H1 (cell line): ENCODE measurements around the gene AGPAT3. TPM values are rescaled to one million over a fixed set of nuclear protein-coding genes. Genes with fewer than 3 reads are reported as not detected.

Source experiments
- BCL11A ChIP-seq, 2 experiments: IDR thresholded peaks; one replicate each; pipeline ENCODE4 v1.6.1; 2011; ENCODE audit warnings: low read depth in 2 of 2, low read length in 2 of 2, mild to moderate bottlenecking in 2 of 2
- BRCA1 ChIP-seq: IDR thresholded peaks from 2 replicates; pipeline ENCODE4 v1.6.1; 2012; ENCODE audit warnings: low read depth, low read length, improper control_type of control experiment
- CBX5 ChIP-seq: fragments of 300-800, 300-1000 bp; sonication (generic); IDR thresholded peaks from 2 replicates; pipeline ENCODE4 v1.7.1; 2016; ENCODE audit warnings: antibody characterized with exemption, low read length, low read depth
- CBX8 ChIP-seq: fragments of 300-800, 300-1000 bp; sonication (generic); IDR thresholded peaks from 2 replicates; pipeline ENCODE4 v1.7.1; 2016; ENCODE audit warnings: low read depth, low read length, borderline replicate concordance
- CEBPB ChIP-seq: IDR thresholded peaks from 2 replicates; pipeline ENCODE4 v1.6.1; 2012; ENCODE audit warnings: low read depth, low read length
- CHD7 ChIP-seq: fragments of 300-600 bp; sonication (generic); IDR thresholded peaks from 2 replicates; pipeline ENCODE4 v1.7.1; 2012; ENCODE audit warnings: low read length, moderate library complexity, mild to moderate bottlenecking, inconsistent platforms; ENCODE audit not compliant: insufficient replicate concordance
- HDAC2 ChIP-seq, 2 experiments: fragments of 300-600 bp in 1 of 2; sonication (generic) in 1 of 2; IDR thresholded peaks; 2 replicates each; pipeline ENCODE4 v1.6.1; 2011 to 2012; ENCODE audit warnings: low read depth in 2 of 2, low read length in 2 of 2, mild to moderate bottlenecking in 2 of 2, moderate library complexity in 2 of 2, borderline replicate concordance in 1 of 2, inconsistent platforms in 1 of 2
- KDM4A ChIP-seq: IDR thresholded peaks from one replicate; pipeline ENCODE4 v1.7.1; 2012; ENCODE audit warnings: low read depth, mild to moderate bottlenecking, moderate library complexity, low read length, inconsistent platforms; ENCODE audit not compliant: severe bottlenecking
- POLR2A ChIP-seq, 2 experiments: IDR thresholded peaks; 1 replicate in 1 of 2; 2 replicates in 1 of 2; pipeline ENCODE4 v1.6.1; 2011; ENCODE audit warnings: low read depth in 2 of 2, low read length in 2 of 2, mild to moderate bottlenecking in 2 of 2; ENCODE audit errors: control extremely low read depth in 1 of 2
- TCF12 ChIP-seq: IDR thresholded peaks from 2 replicates; pipeline ENCODE4 v1.6.1; 2011; ENCODE audit warnings: low read depth, mild to moderate bottlenecking, low read length
- TEAD4 ChIP-seq: IDR thresholded peaks from 2 replicates; pipeline ENCODE4 v1.6.1; 2012; ENCODE audit warnings: low read depth, low read length, inconsistent platforms, mixed read lengths
- polyA plus RNA-seq, 7 experiments: library from polyadenylated mRNA; depleted of rRNA in 3 of 7; stranded (reverse) in 5 of 7; unstranded in 2 of 7; fragments of >200 nt in 5 of 7; fragments of 200-250 nt in 2 of 7; gene quantifications; 1 replicate in 5 of 7; 2 replicates in 1 of 7; 4 replicates in 1 of 7; pipeline versions ENCODE4 v1.2.1 to v1.2.3, GENCODE V29; 2011 to 2013; ENCODE audit warnings: missing spikeins in 2 of 7, mixed read lengths in 2 of 7
- total RNA-seq: library from RNA; stranded (reverse); fragmentation: NEBNext Ultra II Directional; extraction: Animal tissue kit (Norgen Biotek cat#: 25700); gene quantifications from 2 replicates; pipeline ENCODE4 v1.2.1, GENCODE V29; 2021

AGPAT3 gene
- total and polyA plus RNA-seq, 2 of the 8 experiments (the other 6 are each of a cell fraction or from before 2014, with no cell fraction given): 5.8 to 7.3 TPM

- TF ChIP-seq CHD7 (no peak), TCF12 (no peak), BCL11A (IDR thresholded peaks at IDR 0.05; ENCODE audit: low read depth in 2 of 2, low read length in 2 of 2) (no peak), CBX5 (no peak), HDAC2 (IDR thresholded peaks at IDR 0.05; ENCODE audit: borderline replicate concordance in 1 of 2, low read depth in 2 of 2, low read length in 2 of 2) (no peak), TEAD4 (no peak), POLR2A (IDR thresholded peaks at IDR 0.05; ENCODE audit: control extremely low read depth in 1 of 2, low read depth in 2 of 2, low read length in 2 of 2) (no peak), CBX8 (no peak), BRCA1 (no peak), CEBPB (no peak), KDM4A (no peak)
Observed at GRCh38 chr21:44005071-44005470, 140.0 kb downstream of the AGPAT3 start (continued).
